Measurements from ENCODE around the gene CFAP46.

CFAP46 gene

GRCh38 chr10:132942101-132943057, at the start of gene CFAP46:
TSS of gene CFAP46 (minus strand) at chr10:132942570. CDS start at chr10:132942484, 86 bp downstream.
- FAIRE-seq: no peak

- no peak for FAIRE-seq
Observed at GRCh38 chr10:132991706-132992432, 49.5 kb upstream of the CFAP46 start.

- FAIRE-seq: no peak
Observed at GRCh38 chr10:132990684-132991545, 48.5 kb upstream of the CFAP46 start.

- no peak for FAIRE-seq
Observed at GRCh38 chr10:132989476-132990415, 47.4 kb upstream of the CFAP46 start.

- no peak for FAIRE-seq
Observed at GRCh38 chr10:132988988-132989387, 46.6 kb upstream of the CFAP46 start.

GRCh38 chr10:132987671-132988571, 45.6 kb upstream of the CFAP46 start:
- no peak for FAIRE-seq

- no peak for FAIRE-seq
Observed at GRCh38 chr10:132986978-132987377, 44.6 kb upstream of the CFAP46 start.

GRCh38 chr10:132986576-132986975, 44.2 kb upstream of the CFAP46 start:
- no peak for FAIRE-seq

- FAIRE-seq: no peak
Observed at GRCh38 chr10:132986076-132986475, 43.7 kb upstream of the CFAP46 start.

GRCh38 chr10:132985546-132985900, 43.2 kb upstream of the CFAP46 start:
- FAIRE-seq: no peak

GRCh38 chr10:132984801-132985545, 42.6 kb upstream of the CFAP46 start:
- FAIRE-seq: no peak

- FAIRE-seq: no peak
Observed at GRCh38 chr10:132984008-132984295, 41.6 kb upstream of the CFAP46 start.

GRCh38 chr10:132983252-132984007, 41.1 kb upstream of the CFAP46 start:
- FAIRE-seq: no peak

GRCh38 chr10:132982301-132982989, 40.1 kb upstream of the CFAP46 start:
- no peak for FAIRE-seq

- FAIRE-seq: no peak
Observed at GRCh38 chr10:132981746-132982145, 39.4 kb upstream of the CFAP46 start.

- FAIRE-seq: no peak
Observed at GRCh38 chr10:132981173-132981555, 38.8 kb upstream of the CFAP46 start.

- no peak for FAIRE-seq
Observed at GRCh38 chr10:132980426-132981172, 38.2 kb upstream of the CFAP46 start.

All from TTC549 (cell line).